Right lobe of liver (tissue), 6 donors: ENCODE measurements around the gene NAGPA. TPM values are rescaled to one million over a fixed set of nuclear protein-coding genes. Genes with fewer than 3 reads are reported as not detected.

ENCODE experiments used
- ATAC-seq, 4 donors: fragments of 200-7000 bp; cut with Tn5 transposase; one replicate each; pipeline ENCODE4 v1.9.1; 2020; ENCODE audit warnings: mild to moderate bottlenecking in 4 of 4, moderate library complexity in 4 of 4
- DNase-seq, 3 donors: peaks; one replicate each; pipeline ENCODE4 v3.0.0-alpha.2; 2020
- H3K27ac ChIP-seq, 3 donors: fragments of 200-600 bp; one replicate each; pipeline ENCODE4 v1.8.0; 2022
- H3K27me3 ChIP-seq, 2 donors: fragments of 200-600 bp; one replicate each; pipeline ENCODE4 v1.8.0; 2022
- H3K36me3 ChIP-seq, 4 donors: fragments of 200-600 bp; sonication (generic) in 1 of 4; one replicate each; pipeline versions ENCODE4 v1.5.1 to v1.8.0; 2017 to 2022; ENCODE audit warnings: control low read depth in 1 of 4
- H3K4me1 ChIP-seq, 4 donors: fragments of 200-600 bp; sonication (generic) in 1 of 4; one replicate each; pipeline versions ENCODE4 v1.5.1 to v1.8.0; 2017 to 2022; ENCODE audit warnings: control low read depth in 1 of 4
- H3K4me3 ChIP-seq, 3 donors: fragments of 200-600 bp; one replicate each; pipeline ENCODE4 v1.8.0; 2022
- H3K9me3 ChIP-seq, 4 donors: fragments of 200-600 bp; sonication (generic) in 1 of 4; one replicate each; pipeline versions ENCODE4 v1.5.1 to v1.8.0; 2017 to 2022; ENCODE audit warnings: control low read depth in 1 of 4
- CTCF ChIP-seq, 4 donors: fragments of 200-600 bp in 3 of 4; fragments of 450-650 bp in 1 of 4; IDR thresholded peaks; one replicate each; pipeline versions ENCODE4 v1.5.1 to v1.8.0; 2016 to 2022; ENCODE audit warnings: antibody characterized with exemption in 4 of 4, mild to moderate bottlenecking in 2 of 4
- POLR2A ChIP-seq: fragments of 450-650 bp; IDR thresholded peaks from one replicate; pipeline ENCODE4 v1.6.1; 2017; ENCODE audit warnings: antibody characterized with exemption, mild to moderate bottlenecking
- WGBS: methylation state at CpG from one replicate; pipeline ENCODE4 v1.1.6; 2018; ENCODE audit warnings: low coverage, low lambda C conversion rate; ENCODE audit not compliant: insufficient coverage; ENCODE audit errors: missing lambda C conversion rate; 5-methylcytosine and 5-hydroxymethylcytosine counted together
- intact Hi-C, 2 donors: fragments of 100-400 bp; cut with DNase I; formaldehyde crosslinking; loops; one replicate each; pipeline versions ENCODE4 v1.11.2 to v1.14.1; 2022
- total RNA-seq, 6 experiments: library from RNA; depleted of rRNA in 2 of 6; stranded (reverse); fragments of >200 nt in 2 of 6; fragmentation: NEBNext Ultra II Directional in 3 of 6; extraction: Animal tissue kit (Norgen Biotek cat#: 25700) in 3 of 6; gene quantifications; one replicate each; pipeline versions ENCODE4 v1.1.0 to v1.2.4, GENCODE V29; 2016 to 2023
- donor health status: DM: no; HTN: yes; CAD: no.
- donor health status: DM: no; HTN: no; CAD: no.
- donor health status: DM: no; HTN: no; CAD: no.
- donor health status: DM: no; HTN: yes; CAD: no.
- donor health status: DM: no; HTN: yes; CAD: no.

NAGPA gene
- total RNA-seq, 6 experiments from 2014 or later, result 6.6 to 22.1 (median 8.4) TPM

- Histone ChIP-seq H3K4me1 (no peaks in the 10 kb centered on the region), H3K27me3 (no peaks in the 10 kb centered on the region), H3K4me3 (no peak overlapping the region), H3K9me3 (no peaks in the 10 kb centered on the region), H3K27ac (no peak overlapping the region), H3K36me3 (no peaks in the 10 kb centered on the region)
- DNase-seq, result no peak
- no peak for ATAC-seq
- intact Hi-C loops, result no loop called here
- WGBS, result 57% methylated on average over 7 of the region's 7 CpGs
- TF ChIP-seq CTCF (IDR thresholded peaks at IDR 0.05) (no peak), POLR2A (no peak)
Observed at GRCh38 chr16:5001571-5001970, 32.2 kb downstream of the NAGPA start.

- no peaks in the 10 kb centered on the region for H3K36me3 ChIP-seq
- no peaks in the 10 kb centered on the region for H3K9me3 ChIP-seq
- H3K27me3 ChIP-seq, result no peaks in the 10 kb centered on the region
- no peak for ATAC-seq
- TF ChIP-seq CTCF (IDR thresholded peaks at IDR 0.05) (no peak), POLR2A (no peak)
- WGBS, result 83% methylated on average over 9 of the region's 19 CpGs
- H3K4me1 ChIP-seq, result no peaks in the 10 kb centered on the region
- no peak for DNase-seq
- intact Hi-C loops, result no loop called here
- no peak overlapping the region for H3K4me3 ChIP-seq
- no peak overlapping the region for H3K27ac ChIP-seq
Observed at GRCh38 chr16:5000573-5001001, 33.1 kb downstream of the NAGPA start.

GRCh38 chr16:4994719-4995434 lies 38.9 kb downstream of the NAGPA start:
- no peak for TF ChIP-seq POLR2A
- no peak for TF ChIP-seq CTCF (IDR thresholded peaks at IDR 0.05)
- Histone ChIP-seq H3K9me3 (no peaks in the 10 kb centered on the region), H3K27me3 (no peaks in the 10 kb centered on the region), H3K4me1 (no peaks in the 10 kb centered on the region), H3K36me3 (no peaks in the 10 kb centered on the region), H3K4me3 (no peak overlapping the region), H3K27ac (no peak overlapping the region)
- ATAC-seq (no peak), DNase-seq (peak in 1 of 3 donors; percentile 35)
- 72% methylated on average over 10 of the region's 18 CpGs for WGBS
- intact Hi-C loops, result no loop called here

- DNase-seq (peak in 1 of 3 donors; percentile 43), ATAC-seq (peak in 1 of 4 donors; percentile 35)
- TF ChIP-seq CTCF (IDR thresholded peaks at IDR 0.05) (no peak), POLR2A (no peak)
Observed at GRCh38 chr16:4991754-4992153, 42.0 kb downstream of the NAGPA start.

More at GRCh38 chr16:4991754-4992153, 42.0 kb downstream of the NAGPA start:
- no peaks in the 10 kb centered on the region for H3K27me3 ChIP-seq
- no peak overlapping the region for H3K4me3 ChIP-seq
- H3K4me1 ChIP-seq, result no peaks in the 10 kb centered on the region
- no peaks in the 10 kb centered on the region for H3K36me3 ChIP-seq
- no peak overlapping the region for H3K27ac ChIP-seq
- 85% methylated on average over 7 of the region's 14 CpGs for WGBS
- intact Hi-C loops, result no loop called here
- no peaks in the 10 kb centered on the region for H3K9me3 ChIP-seq
